ENCODE data around the gene KSR1.

Gene KSR1

GRCh38 chr17:27569884-27570577, 113.8 kb downstream of the KSR1 start:
- DNase-seq (ENCODE audit: low read depth): no peak

DNA sequence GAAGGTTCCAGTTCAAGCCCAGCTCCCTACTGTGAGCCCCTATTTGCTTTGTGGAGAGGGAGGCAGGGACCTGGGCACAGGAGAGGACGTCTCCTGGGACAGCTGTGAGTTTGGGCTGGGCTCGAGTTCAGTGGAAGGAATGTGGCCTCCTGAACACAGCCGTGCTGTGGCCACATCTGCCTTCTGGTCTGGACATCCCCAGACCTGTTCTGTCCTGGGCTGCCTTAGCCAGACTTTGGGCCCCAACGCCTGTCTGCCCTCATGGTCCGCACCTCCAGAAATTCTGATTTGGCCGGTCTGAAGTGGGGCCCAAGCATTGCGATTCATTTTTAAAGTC, 114.3 kb downstream of the KSR1 start:
- no peak for DNase-seq (ENCODE audit: low read depth)

- DNase-seq (ENCODE audit: low read depth): no peak
Measured at GRCh38 chr17:27571563-27572352, 115.5 kb downstream of the KSR1 start.

- DNase-seq (ENCODE audit: low read depth): peak; percentile 60
Measured at GRCh38 chr17:27572665-27573064, 116.4 kb downstream of the KSR1 start.

DNA sequence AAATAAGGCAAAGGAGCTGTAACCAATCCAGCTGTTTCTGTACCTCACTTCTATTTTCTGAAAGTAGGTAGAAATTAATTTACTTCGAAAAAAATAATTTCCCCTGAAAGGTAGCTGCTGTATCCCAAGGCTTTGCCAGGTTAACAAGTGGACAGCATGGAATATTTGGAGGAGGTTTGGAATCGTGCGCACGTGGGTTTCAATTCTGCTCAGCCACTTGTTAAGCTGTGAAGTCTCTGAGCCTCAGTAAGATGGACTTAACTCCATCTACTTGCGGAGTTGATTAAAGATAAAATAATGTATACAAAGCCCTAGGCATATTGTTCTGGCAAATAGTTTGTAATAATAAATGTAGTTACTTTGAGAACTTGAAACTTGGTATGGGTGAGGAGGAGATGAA, 117.3 kb downstream of the KSR1 start:
- no peak for DNase-seq (ENCODE audit: low read depth)

DNA sequence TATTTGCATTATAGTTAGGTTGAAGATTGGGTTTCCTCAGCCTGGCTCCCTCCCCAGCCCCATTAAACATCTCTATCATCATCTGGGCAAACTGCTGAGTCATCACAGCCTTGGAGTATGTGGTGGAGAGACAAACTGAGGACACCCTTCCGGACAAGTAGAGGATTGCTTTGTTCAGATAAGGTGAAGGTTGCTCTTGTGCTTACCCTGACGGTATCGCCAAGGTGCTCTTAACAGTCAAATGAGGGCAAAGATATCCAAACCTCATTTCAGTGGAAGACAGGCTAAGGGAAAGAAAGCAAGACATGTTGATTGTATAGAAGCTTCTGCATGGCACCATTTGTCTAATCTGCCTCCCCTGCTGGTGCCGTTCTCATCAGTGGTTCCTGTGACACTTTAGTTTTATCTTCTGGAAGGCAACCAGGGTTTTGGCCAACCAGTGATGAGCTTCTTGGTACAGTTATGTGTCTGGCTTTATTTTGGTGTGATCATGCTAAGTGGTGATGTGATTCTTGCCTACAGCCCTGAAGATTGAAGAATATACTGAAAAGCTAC, 117.8 kb downstream of the KSR1 start:
- no peak for DNase-seq (ENCODE audit: low read depth)

GRCh38 chr17:27575096-27575911, 119.1 kb downstream of the KSR1 start:
- DNase-seq (ENCODE audit: low read depth): no peak

- DNase-seq (ENCODE audit: low read depth): no peak
Measured at GRCh38 chr17:27575912-27576252, 119.6 kb downstream of the KSR1 start.

DNA sequence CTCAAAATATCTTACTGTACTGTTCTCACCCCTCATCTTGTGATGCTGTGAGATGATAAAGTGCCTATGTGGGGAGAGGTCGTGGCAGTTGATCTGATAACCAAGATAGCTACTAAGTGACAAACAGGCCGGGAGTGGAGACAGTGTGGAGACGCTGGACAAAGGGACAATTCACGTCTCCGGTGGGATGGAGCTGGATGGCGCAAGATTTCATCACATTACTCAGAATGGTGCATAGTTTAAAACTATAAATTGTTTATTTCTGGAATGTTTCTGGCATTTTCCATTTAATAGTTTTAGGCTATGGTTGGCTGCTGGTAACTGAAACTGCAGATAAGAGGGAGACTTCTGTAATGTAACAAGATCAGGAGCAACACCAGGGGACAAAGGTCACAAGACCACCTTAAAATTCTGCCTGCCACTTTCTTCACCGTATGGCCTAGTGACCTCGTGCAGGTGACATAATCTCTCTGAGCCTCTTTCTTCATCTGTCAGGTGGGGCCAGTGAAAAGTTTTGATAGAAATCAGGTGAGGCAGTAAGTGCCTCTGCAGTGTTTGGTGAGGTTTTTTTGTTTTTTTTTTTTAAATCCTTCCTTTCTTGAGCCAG, 120.3 kb downstream of the KSR1 start:
- no peak for DNase-seq (ENCODE audit: low read depth)

DNA sequence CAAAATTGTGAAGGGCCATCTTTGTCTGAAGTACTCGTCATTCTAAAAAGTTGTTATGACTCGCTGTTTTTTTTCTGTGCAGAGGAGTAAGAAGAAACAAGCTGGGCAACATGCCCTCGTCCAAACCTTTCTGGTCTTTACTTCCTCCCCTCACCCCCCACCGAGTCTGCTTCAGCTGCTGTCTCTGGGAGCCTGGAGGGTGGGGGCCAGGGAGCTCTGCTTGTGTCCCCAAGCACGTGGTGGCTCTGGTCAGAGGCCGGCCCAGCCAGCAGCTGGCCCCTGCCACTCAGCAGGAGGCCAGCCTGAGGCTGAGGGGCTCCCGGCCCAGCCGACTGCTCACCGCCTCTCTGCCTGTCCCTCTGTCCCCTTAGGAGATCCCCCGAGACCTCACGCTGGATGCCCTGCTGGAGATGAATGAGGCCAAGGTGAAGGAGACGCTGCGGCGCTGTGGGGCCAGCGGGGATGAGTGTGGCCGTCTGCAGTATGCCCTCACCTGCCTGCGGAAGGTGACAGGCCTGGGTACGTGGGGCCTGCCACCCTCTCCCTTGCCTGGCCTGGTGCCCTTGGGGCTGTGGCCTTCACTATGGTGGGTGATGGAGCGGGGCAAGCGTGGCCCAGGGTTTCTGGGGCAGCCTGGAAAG, 121.0 kb downstream of the KSR1 start:
- no peak for DNase-seq (ENCODE audit: low read depth)

GRCh38 chr17:27577884-27578717, 121.9 kb downstream of the KSR1 start:
- no peak for DNase-seq (ENCODE audit: low read depth)

GRCh38 chr17:27578718-27579085, 122.5 kb downstream of the KSR1 start:
- peak; percentile 64 for DNase-seq (ENCODE audit: low read depth)

DNA sequence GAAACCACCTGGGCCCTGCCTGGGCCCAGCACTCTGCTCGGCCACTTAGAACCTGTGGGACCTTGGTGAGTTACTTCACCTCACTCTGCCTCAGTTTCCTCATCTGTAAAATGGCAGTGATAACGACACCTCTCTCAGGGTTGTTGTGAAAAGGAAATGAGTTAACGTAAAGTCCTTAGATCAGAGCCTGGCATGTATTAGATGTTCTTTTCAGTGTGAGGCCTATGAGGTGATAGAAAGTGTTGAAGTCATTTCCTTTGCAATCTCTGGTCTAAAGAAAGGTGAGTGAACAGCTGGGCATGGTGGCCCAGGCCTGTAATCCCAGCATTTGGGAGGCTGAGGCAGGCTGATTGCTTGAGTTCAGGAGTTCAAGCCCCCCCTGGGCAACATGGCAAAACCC, 123.1 kb downstream of the KSR1 start:
- DNase-seq (ENCODE audit: low read depth): no peak

DNA sequence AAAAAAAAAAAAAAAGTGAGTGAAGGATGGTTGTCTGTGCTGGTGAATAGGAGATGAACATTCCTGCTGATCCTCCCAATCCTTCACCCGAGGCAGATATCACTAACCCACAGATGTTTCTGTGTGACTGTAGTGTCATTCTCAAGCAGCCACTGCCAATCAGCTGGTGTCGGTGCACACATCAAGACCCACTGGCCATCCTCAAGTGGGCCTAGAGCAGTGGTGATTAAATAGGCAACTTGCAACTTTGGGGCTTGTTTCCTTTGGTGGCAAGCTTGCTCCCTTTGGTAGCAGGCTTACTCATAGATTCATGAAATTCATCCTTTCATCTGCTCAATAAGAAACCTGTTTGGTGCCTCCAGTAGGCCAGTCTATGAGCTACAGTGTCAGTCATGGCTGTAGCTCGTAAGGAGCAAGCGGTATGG, 123.7 kb downstream of the KSR1 start:
- no peak for DNase-seq (ENCODE audit: low read depth)

GRCh38 chr17:27581016-27581415, 124.8 kb downstream of the KSR1 start:
- no peak for DNase-seq (ENCODE audit: low read depth)

GRCh38 chr17:27582696-27583095, 126.4 kb downstream of the KSR1 start:
- DNase-seq (ENCODE audit: low read depth): no peak

- DNase-seq (ENCODE audit: low read depth): no peak
Measured at GRCh38 chr17:27585153-27585681, 129.0 kb downstream of the KSR1 start.

GRCh38 chr17:27585792-27586191, 129.5 kb downstream of the KSR1 start:
- DNase-seq (ENCODE audit: low read depth): no peak

DNA sequence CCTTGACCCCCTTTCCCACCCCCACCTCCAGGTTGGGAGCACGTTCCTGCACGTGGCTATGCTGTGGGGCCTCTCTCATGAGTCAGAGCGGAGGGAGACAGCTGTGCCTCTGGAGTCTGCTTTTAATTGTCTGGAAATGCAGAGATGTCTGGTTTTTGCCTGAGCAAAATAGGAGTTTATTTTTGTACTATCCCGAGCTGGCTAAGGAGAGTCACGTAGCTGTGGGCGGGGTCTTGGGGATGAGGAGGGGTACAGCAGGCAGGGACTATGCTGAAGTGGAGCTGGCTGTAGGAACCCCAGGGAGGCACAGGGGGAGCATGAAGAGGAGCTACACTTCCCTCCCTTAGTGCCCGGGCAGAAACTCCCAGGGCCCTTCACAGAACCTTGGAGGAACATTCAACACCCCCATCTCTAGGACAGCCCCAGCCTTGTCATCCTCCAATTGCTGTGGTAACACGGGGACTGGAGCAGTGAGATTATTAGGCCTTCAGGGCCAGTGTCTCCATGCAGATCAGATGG, 130.0 kb downstream of the KSR1 start:
- no peak for DNase-seq (ENCODE audit: low read depth)

DNA sequence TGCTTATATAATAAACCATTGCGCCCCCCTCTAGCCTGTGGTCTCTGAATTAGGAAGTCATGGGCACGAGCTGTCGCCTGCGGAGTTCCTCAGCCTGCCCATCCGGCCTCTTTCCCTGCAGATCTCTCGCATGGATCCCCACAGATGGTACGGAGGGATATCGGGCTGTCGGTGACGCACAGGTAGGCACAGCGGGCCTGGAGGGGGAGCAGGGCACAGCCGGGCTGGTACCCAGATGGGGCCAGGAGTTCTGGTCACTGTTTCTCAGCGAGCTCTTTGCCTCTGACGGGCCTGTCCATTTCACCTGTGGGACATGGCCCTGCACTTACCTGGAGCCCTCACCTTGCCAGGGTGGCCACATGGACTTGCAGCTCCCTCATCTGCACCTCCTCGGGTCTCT, 132.1 kb downstream of the KSR1 start:
- no peak for DNase-seq (ENCODE audit: low read depth)
